Stimulated activated CD8-positive, alpha-beta memory T cell treated with anti-CD3 and anti-CD28 coated beads, Interleukin-12 subunit alpha, Interleukin-12 subunit beta, amount 100 ng/mL, for 4 hours (primary cell): ENCODE results near the gene USP5.
"Not testable (repeated sequence)": the region's sequence is repeated elsewhere in the genome, so short reads cannot be mapped to it uniquely, and the experiment has no call there.

Experiments
- DNase-seq: peaks from one replicate; pipeline ENCODE4 v3.0.0-alpha.2; 2020; ENCODE audit warnings: low read depth

The USP5 gene

GRCh38 chr12:6840761-6841515 lies 11.0 kb upstream of the USP5 start, which contains the start of gene GNB3:
TSS of gene GNB3 (plus strand) at chr12:6840925. CDS start at chr12:6841288, 363 bp downstream.
- DNase-seq: no peak

- no peak for DNase-seq
Observed at GRCh38 chr12:6842075-6842474, 9.9 kb upstream of the USP5 start.

- no peak for DNase-seq
Observed at GRCh38 chr12:6843118-6843902, 8.6 kb upstream of the USP5 start.

GRCh38 chr12:6845395-6845794 lies 6.6 kb upstream of the USP5 start:
- DNase-seq: no peak

- no peak for DNase-seq
Observed at GRCh38 chr12:6846316-6846869, 5.6 kb upstream of the USP5 start.

DNA sequence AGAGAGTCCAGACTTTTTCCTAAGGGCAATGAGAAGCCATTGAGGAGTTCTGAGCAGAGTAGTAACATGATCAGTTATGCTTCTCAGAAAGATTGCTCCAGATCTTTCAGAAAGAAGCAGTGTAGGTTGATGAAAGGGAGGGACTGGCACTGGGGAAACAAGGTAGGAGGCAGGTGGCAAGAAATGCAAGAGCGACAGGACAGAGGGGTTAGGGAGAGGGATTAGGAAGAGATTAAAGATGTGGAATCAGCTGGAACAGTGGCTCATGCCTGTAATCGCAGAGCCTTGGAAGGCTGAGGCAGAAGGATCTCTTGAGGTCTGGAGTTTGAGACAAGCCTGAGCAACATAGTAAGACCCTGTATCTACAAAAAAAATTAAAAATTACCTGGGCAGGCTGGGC lies 4.3 kb upstream of the USP5 start:
- no peak for DNase-seq

DNA sequence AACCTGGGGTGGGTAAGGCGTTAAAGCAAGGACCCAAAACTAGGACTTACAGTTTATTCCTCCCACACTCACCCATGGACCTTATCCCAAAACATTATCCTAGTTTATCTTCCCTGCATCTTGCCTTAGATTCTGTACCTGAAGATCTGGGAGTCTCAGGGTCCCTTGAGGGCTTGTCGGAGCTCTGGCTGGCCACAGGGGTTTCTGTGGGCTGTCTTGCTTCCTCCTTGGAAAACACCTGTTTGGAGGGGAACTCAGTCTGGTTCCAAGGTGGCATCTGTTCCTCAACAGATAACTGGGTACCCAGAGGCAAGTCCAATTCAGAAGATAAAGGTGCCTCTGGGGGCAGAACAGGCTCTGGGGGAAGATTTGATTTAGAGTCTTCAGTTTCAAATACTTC lies 2.5 kb upstream of the USP5 start:
- no peak for DNase-seq

DNA sequence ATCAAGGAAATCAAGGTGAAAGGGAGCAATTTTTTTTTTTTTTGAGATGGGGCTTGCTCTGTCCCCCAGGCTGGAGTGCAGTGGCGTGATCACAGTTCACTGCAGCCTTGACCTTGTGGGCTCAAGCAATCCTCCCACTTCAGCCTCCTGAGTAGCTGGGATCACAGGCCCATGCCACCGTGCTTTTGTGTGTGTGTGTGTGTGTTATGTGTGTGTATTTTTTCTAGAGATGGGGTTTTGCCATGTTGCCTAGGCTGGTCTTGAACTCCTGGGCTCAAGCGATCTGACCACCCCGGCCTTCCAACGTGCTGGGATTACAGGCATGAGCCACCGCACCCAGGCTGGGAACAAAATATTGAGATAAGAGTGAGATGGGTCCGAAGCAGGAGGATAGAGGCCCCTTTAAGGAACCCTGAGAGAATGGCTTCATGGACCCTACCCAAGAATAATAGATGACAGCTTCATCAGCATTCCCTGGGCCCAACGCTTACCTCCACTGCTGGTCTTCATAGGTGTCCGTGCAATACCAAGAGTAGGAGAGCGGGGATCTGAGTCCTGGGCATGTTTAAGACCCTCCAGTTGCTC lies 1.9 kb upstream of the USP5 start:
- no peak for DNase-seq

DNA sequence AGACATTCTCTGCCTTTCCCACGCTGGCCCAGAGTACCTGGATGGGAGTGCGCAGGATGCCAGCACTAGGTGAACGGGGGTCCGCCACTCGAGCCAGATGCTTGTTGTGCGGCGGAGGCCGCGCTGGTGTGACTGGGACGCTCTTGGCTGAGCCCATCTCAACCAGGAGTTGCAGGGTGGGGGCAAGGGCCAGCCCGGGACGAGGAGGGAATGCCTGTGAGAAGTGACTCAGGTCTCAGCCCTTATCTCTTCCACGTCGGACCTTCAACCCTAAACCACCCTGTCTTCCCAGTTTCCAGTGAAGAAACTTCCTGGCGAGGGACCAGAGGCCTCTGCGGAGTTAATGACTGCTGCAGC lies 1.2 kb upstream of the USP5 start:
- DNase-seq: no peak

DNA sequence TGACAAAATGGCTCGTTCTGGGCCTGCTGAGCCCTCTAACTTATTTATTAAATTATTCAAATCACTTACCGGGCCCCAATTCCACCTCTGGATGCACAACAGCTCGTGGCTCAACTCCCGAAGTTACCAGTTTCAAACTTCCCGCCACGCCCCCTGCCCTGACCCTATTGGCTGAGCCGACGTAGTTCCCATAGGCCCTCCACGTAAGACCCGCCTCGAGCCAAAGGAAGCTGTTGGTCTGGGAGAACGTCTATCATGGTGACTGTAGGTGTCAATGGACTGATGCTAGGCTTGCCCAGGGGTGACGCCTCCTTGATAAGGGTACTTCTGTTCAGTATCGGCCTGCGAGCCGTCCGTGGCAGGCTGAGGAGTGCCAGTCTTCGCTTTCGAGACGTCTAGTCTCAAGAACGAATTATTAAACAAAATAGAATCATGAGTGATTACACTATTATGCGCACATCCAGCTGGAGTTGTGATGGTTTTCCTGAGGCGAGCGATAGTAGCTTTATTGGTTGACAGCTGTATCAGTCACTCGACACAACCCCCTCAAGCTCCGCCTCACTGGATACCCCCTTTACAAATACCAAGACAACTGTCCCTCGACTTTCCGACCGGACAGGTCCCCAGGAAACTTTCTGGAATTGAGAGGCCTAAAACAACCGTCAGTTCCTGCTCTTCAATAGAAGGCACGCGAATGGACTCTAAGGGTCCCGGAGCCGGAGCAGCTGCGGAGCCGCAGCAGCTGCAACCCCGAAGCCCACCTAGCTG lies 613 bp upstream of the USP5 start, which contains the start of gene CDCA3:
CDCA3 (minus strand) TSS at position 134 of the 768 bp plus-strand sequence. CDS start 334 bp downstream, outside the sequence.
- peak; percentile 72 for DNase-seq

DNA sequence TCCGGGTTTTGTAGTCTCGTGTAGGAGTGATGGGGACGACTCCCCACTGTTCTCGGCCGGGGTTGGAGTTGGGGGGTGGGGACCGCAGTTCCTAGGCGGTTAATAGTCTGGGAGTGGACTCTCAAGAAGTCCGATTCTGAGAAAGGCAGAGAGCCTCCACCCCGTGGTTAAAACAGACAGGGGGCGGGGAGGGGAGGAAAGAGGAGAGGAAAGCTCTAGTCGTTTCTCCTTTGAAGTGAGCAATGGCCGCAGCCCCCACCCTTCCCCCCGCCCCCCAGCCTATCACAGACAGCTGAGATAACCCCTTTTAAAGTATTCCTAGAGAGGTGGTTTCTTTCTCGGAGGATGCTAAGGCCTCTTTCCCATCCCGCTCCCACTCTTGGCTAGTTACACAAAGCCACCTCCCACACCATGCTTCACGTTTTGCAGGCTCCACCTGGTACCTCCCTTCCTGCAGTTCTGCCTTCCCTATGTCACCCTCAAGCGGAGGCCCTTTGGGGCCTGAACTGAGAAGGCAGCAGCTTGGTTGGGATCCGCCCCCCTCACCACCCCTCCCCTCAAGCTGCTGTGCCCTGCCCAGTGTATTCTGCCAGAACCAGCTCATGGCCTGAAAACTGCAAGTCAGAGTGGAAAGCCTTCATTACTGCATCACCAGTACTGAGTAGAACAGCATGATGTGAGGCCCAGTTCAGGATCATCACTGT lies 853 bp downstream of the USP5 start:
- no peak for DNase-seq

DNA sequence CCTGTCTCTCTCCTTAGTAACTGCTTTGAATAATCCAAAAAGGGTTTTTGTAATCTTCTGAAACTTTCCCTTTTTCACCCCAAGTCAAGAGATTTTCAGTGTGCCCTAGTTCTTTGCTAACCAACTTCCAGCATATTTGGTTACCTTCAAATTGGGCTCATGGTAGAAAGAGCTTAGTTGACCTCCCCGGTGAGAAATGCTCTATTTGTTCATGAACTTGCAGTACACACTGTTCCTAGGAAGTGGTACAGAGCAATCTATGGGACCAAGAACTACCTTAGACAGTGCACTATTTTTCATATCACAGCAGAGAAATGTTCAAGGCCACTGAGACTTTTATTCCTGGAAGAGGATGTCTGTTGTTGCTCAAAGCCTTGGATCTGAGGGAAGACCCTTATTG lies 1.7 kb downstream of the USP5 start:
- DNase-seq: no peak

DNA sequence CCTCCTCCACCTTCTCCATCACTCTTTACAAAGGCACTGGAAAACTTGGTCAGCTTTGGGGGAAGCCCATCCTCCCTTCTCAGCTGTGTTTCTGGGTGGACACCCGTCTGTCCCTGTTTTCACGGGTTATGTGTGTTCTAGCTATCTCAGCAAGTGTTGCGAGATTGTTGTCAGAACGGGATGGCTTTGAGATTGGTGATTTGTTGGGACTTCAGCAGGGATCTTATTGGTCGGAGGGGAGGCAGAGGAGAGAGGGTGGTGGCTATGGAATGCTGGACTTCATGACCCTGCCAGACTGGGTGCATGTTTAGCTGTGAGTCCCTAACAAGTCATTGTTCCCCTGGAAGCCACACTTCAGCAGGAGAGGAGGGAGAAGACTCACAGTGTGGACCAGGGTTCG lies 2.1 kb downstream of the USP5 start:
- no peak for DNase-seq

GRCh38 chr12:6855322-6855721 lies 3.4 kb downstream of the USP5 start:
- DNase-seq: no peak

DNA sequence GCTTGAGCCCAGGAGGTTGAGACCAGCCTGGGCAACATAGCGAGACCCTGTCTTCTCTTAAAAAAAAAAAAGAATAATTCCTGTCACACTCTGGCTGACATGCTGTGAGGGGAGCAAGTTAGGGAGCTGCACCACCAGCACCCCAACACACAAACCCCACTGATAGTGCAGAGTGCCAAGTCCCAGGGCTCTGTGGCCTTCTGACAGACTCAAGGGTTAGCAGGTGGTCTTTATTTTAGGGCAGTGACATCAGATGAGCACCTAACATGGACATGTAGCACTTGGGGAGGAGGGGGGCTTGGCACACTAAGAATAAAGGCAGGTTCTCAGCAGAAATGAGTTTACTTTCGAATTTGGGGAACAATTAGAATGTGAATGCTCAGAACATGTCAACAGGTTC lies 6.8 kb downstream of the USP5 start:
- DNase-seq: no peak

GRCh38 chr12:6860116-6860515 lies 8.2 kb downstream of the USP5 start:
- DNase-seq: no peak

- DNase-seq: no peak
Observed at GRCh38 chr12:6860942-6861341, 9.0 kb downstream of the USP5 start.

- no peak for DNase-seq
Observed at GRCh38 chr12:6861391-6861790, 9.4 kb downstream of the USP5 start.

DNA sequence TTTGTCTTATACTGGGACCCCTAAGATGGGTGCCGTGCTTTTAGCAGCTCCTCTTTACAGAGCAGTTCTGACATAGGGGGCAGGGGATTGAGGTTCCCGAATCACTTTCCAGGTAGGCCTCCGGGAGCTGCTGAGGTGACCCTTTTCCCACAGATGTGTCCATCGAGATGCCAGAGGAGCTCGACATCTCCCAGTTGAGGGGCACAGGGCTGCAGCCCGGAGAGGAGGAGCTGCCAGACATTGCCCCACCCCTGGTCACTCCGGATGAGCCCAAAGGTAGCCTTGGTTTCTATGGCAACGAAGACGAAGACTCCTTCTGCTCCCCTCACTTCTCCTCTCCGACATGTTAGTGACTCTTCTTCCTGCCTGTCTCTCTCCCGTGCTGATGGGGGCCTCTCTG lies 11.1 kb downstream of the USP5 start:
- DNase-seq: no peak

DNA sequence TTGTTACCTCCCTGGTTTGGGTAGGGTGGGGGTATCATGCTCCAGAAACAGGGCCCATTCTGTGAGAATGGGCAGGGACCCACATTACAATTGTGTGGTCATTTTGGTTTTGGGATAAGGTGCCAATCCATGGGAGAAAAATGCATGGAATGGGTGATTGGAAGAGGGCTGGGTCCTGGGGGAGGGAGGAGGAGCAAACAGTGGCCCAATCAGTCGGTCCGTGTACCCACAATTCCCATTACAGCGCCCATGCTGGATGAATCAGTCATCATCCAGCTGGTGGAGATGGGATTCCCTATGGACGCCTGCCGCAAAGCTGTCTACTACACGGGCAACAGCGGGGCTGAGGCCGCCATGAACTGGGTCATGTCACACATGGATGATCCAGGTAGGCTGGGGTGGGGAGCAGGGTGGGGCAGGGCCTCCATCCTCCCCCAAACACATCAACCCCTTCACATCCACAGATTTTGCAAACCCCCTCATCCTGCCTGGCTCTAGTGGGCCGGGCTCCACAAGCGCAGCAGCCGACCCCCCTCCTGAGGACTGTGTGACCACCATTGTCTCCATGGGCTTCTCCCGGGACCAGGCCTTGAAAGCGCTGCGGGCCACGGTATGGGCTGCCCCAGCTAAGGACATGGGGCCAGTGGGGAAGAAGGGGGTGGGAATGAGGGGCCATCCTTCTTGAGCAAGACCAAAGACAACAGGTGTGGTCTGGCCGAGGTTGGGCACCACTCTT lies 11.8 kb downstream of the USP5 start:
- no peak for DNase-seq

- DNase-seq: not testable (repeated sequence)
Observed at GRCh38 chr12:6865307-6865706, 13.4 kb downstream of the USP5 start.
